Measurements from ENCODE around the gene PLEKHA3. TPM values are rescaled to one million over a fixed set of nuclear protein-coding genes. Genes with fewer than 3 reads are reported as not detected.
A peak's percentile ranks its signal among the peaks of the same experiment; 100 is the strongest.

PLEKHA3 gene
- total and polyA plus RNA-seq, 10 of the 15 experiments (the other 5 are each of a cell fraction or from before 2014, with no cell fraction given), result 1.4 to 21.1 (median 7.4) TPM

DNA sequence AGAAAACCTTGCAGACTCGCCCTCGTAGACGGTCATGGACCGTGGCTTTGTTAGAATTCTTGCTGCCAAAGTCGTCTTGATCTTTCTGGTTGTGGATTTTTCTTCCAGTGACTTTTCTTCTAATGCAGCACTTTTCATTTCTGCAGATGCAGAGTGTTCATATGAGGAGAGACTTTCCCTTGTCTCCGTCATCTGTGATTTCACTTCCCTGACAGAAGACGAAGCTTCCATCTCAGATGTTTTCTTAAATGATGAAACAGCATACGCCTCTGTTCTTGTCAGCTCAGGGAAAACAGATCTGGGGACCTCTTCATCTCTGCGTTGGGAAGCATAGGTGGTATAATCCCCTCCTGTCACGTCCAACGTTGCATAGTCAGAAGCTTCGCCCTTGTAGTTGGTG, 50.9 kb downstream of the PLEKHA3 start (continued):
- TF ChIP-seq CREB1 (IDR thresholded peaks at IDR 0.05; ENCODE audit: low read depth) (peak; percentile 70), POLR2AphosphoS5 (IDR thresholded peaks at IDR 0.05; ENCODE audit: low read length) (0 out of 2 replicates have a peak, but pooled peaks have one; percentile 3)

GRCh38 chr2:178536037-178536436, 55.8 kb downstream of the PLEKHA3 start:
- H2AFZ ChIP-seq (ENCODE audit: control insufficient read depth, low read depth, low read length), result no peak overlapping the region
- no peak for DNase-seq (ENCODE audit: low read depth, low spot score)
- peaks cover 11% of the 10 kb centered on the region for H3K4me1 ChIP-seq (ENCODE audit: control insufficient read depth, insufficient read depth, low read length)
- peaks cover 19% of the 10 kb centered on the region for H3K79me2 ChIP-seq (ENCODE audit: control insufficient read depth, insufficient read depth, low read length)
- CTCF ChIA-PET, result interaction anchor here (0.6 to 1.5 kb wide), 4 partner anchors 12 to 1058 kb away, joined by 3 to 4 read pairs (median 3); no protein-coding TSS in a partner anchor
- intact Hi-C loops (cut with micrococcal nuclease; ENCODE audit: unreplicated experiment) (no loop called here), in situ Hi-C loops (cut with MboI) (no loop called here)
- ATAC-seq, result peak; percentile 71
- POLR2A ChIA-PET, result no interaction called here
- H3K27ac ChIP-seq (ENCODE audit: control insufficient read depth, insufficient read depth), result no peak overlapping the region
- peaks cover 11 to 29% of the 10 kb centered on the region in 2 experiments for H3K36me3 ChIP-seq (ENCODE audit: control insufficient read depth in 2 of 2, insufficient read depth in 2 of 2, low read length in 1 of 2)
- no peaks in the 10 kb centered on the region for H3K27me3 ChIP-seq (replicated peaks in 1 of 2; ENCODE audit: control insufficient read depth in 2 of 2, insufficient read depth in 2 of 2, low read length in 1 of 2)
- H3K4me2 ChIP-seq (ENCODE audit: control insufficient read depth, insufficient read depth), result no peak overlapping the region
- H4K20me1 ChIP-seq (ENCODE audit: control insufficient read depth, insufficient read depth), result no peaks in the 10 kb centered on the region
- H3K9me3 ChIP-seq (replicated peaks; ENCODE audit: control insufficient read depth, insufficient read depth, low read length), result no peaks in the 10 kb centered on the region
- BruUV-seq (replicated peaks), result no TSS peak
- 100% methylated on average over 4 of the region's 4 CpGs for WGBS (ENCODE audit: insufficient coverage, insufficient replicate concordance, low lambda C conversion rate, missing lambda C conversion rate)
- FAIRE-seq, result no peak
- TF ChIP-seq MTA2 (IDR thresholded peaks at IDR 0.05; ENCODE audit: low read depth) (peak; percentile 25; the same call in 1 of the 2 replicates), REST (IDR thresholded peaks at IDR 0.05; ENCODE audit: low read depth, low read length) (no peak), ZNF274 (IDR thresholded peaks at IDR 0.05; ENCODE audit: insufficient read depth, insufficient read length) (no peak), EP300 (IDR thresholded peaks at IDR 0.05; ENCODE audit: borderline replicate concordance in 1 of 2, control insufficient read depth in 1 of 2, low read depth in 2 of 2, low read length in 2 of 2) (no peak), DPF2 (IDR thresholded peaks at IDR 0.05) (peak; percentile 22; the same call in 1 of the 2 replicates), SRF (IDR thresholded peaks at IDR 0.05; ENCODE audit: low read depth in 2 of 2, low read length in 2 of 2) (no peak), SREBF2 (IDR thresholded peaks at IDR 0.05; ENCODE audit: low read length) (no peak), ASH2L (IDR thresholded peaks at IDR 0.05; ENCODE audit: borderline replicate concordance, low read depth) (no peak), MEF2B (IDR thresholded peaks at IDR 0.05; ENCODE audit: partially characterized antibody, poor library complexity, severe bottlenecking) (no peak), WRNIP1 (IDR thresholded peaks at IDR 0.05; ENCODE audit: borderline replicate concordance, low read depth, low read length) (no peak), KAT2A (conservative IDR thresholded peaks at IDR 0.05; ENCODE audit: control insufficient read depth, low read depth, low read length) (no peak), SPI1 (IDR thresholded peaks at IDR 0.05; ENCODE audit: borderline replicate concordance, insufficient read depth, low read depth, low read length) (peak; percentile 89), JUND (IDR thresholded peaks at IDR 0.05; ENCODE audit: low read depth, low read length) (no peak), POLR2AphosphoS5 (IDR thresholded peaks at IDR 0.05; ENCODE audit: low read length) (no peak), MYC (IDR thresholded peaks at IDR 0.05; ENCODE audit: insufficient read depth, insufficient read length, insufficient replicate concordance, low read length, severe bottlenecking) (no peak), POLR2A (IDR thresholded peaks at IDR 0.05; ENCODE audit: low read depth, low read length) (no peak)
- TF ChIP-seq, protein P1, sequence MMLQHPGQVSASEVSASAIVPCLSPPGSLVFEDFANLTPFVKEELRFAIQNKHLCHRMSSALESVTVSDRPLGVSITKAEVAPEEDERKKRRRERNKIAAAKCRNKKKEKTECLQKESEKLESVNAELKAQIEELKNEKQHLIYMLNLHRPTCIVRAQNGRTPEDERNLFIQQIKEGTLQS (IDR thresholded peaks at IDR 0.05; ENCODE audit: borderline replicate concordance, extremely low read depth, low read depth, low read length), result no peak
- H3K9ac ChIP-seq (ENCODE audit: control insufficient read depth, insufficient read depth, low read length), result no peak overlapping the region
- RAD21 ChIA-PET (ENCODE audit: unreplicated experiment), result no interaction called here
- SMC1A ChIA-PET (ENCODE audit: uncharacterized antibody, unreplicated experiment), result interaction anchor here (1.0 to 1.9 kb wide), 3 partner anchors 8 to 78 kb away, joined by 3 to 8 read pairs (median 5); no protein-coding TSS in a partner anchor
- no peak overlapping the region for H3K4me3 ChIP-seq

All from GM12878 (cell line).